MCF 10A (cell line): Measurements from ENCODE around the gene GSC2. TPM values are rescaled to one million over a fixed set of nuclear protein-coding genes. Genes with fewer than 3 reads are reported as not detected.

Experiments
- Bru-seq: library from RNA; stranded (reverse); fragments of 400-500 nt; gene quantifications from one replicate; lab custom pipeline; 2021; lab: Mats Ljungman, UMichigan
- BruChase-seq, 2 experiments: library from RNA; stranded (reverse); fragments of 400-500 nt; gene quantifications; one replicate each; lab custom pipeline; 2021; lab: Mats Ljungman, UMichigan
- BruUV-seq: library from RNA; stranded (reverse); fragments of 400-500 nt; replicated peaks from 2 replicates; lab custom pipeline; 2021; lab: Mats Ljungman, UMichigan
- CTCF ChIA-PET: fragments of 300-600 bp; sonication (Branson Sonifier 250); formaldehyde crosslinking; extraction: SDS; loops from one replicate; lab custom pipeline; 2021; ENCODE audit warnings: antibody characterized with exemption, inconsistent platforms; lab: Yijun Ruan, JAX
- POLR2A ChIA-PET: fragments of 300-600, 350-650 bp; sonication (Branson Sonifier 250); formaldehyde crosslinking; extraction: SDS; loops from one replicate; lab custom pipeline; 2020; ENCODE audit warnings: antibody characterized with exemption, inconsistent platforms; lab: Yijun Ruan, JAX
- DNase-seq: peaks from one replicate; pipeline ENCODE4 v3.0.0-alpha.2; 2018; ENCODE audit not compliant: unreplicated experiment
- H3K27ac Mint-ChIP-seq: one replicate; pipeline ENCODE4 v1.8.0; 2022; ENCODE audit warnings: mild to moderate bottlenecking, low read depth, mixed read lengths; ENCODE audit not compliant: unreplicated experiment
- H3K27me3 Mint-ChIP-seq: one replicate; pipeline ENCODE4 v1.8.0; 2022; ENCODE audit warnings: mixed read lengths; ENCODE audit not compliant: insufficient read depth, unreplicated experiment
- H3K36me3 Mint-ChIP-seq: one replicate; pipeline ENCODE4 v1.8.0; 2022; ENCODE audit warnings: mild to moderate bottlenecking, moderate library complexity, mixed read lengths; ENCODE audit not compliant: insufficient read depth, unreplicated experiment
- H3K4me1 Mint-ChIP-seq: one replicate; pipeline ENCODE4 v1.8.0; 2022; ENCODE audit warnings: mixed read lengths; ENCODE audit not compliant: insufficient read depth, unreplicated experiment
- H3K4me3 Mint-ChIP-seq: one replicate; pipeline ENCODE4 v1.8.0; 2022; ENCODE audit warnings: mild to moderate bottlenecking, moderate library complexity, mixed read lengths; ENCODE audit not compliant: unreplicated experiment
- H3K9me3 Mint-ChIP-seq: one replicate; pipeline ENCODE4 v1.8.0; 2022; ENCODE audit warnings: mixed read lengths; ENCODE audit not compliant: unreplicated experiment
- CTCF ChIP-seq: fragments of 200-600 bp; IDR thresholded peaks from one replicate; pipeline ENCODE4 v1.8.0; 2022; ENCODE audit warnings: antibody characterized with exemption, mild to moderate bottlenecking; ENCODE audit not compliant: unreplicated experiment
- intact Hi-C: fragments of 100-400 bp; cut with micrococcal nuclease; formaldehyde crosslinking; loops from 2 replicates; pipeline ENCODE4 v1.14.1; 2022
- long read RNA-seq: library from polyadenylated mRNA; stranded (forward); transcript quantifications from one replicate; pipeline ENCODE4 v2.0.0, GENCODE V29; 2022
- total RNA-seq: library from RNA; stranded (reverse); gene quantifications from 2 replicates; pipeline ENCODE4 v1.2.3, GENCODE V29; 2022

The GSC2 gene
- total RNA-seq (not detected in 2 replicates), Bru-seq, nascent RNA (not detected), BruChase-seq, experiment 1, labeled RNA remaining after a 6-hour chase (not detected), BruChase-seq, experiment 2, labeled RNA remaining after a 2-hour chase (not detected)
- long read RNA-seq: 0 reads

- H3K4me1 Mint-ChIP-seq: no peaks in the 10 kb centered on the region
- CTCF ChIA-PET: no interaction called here
- peaks cover 8% of the 10 kb centered on the region for H3K9me3 Mint-ChIP-seq
- no peak for TF ChIP-seq CTCF
- intact Hi-C loops: no loop called here
- peaks cover 31% of the 10 kb centered on the region for H3K27me3 Mint-ChIP-seq
- no peaks in the 10 kb centered on the region for H3K36me3 Mint-ChIP-seq
- H3K4me3 Mint-ChIP-seq: no peak within 1 kb of the TSS
- no peak for DNase-seq
- no peak within 1 kb of the TSS for H3K27ac Mint-ChIP-seq
- POLR2A ChIA-PET: no interaction called here
- no TSS peak for BruUV-seq
Measured at GRCh38 chr22:19149991-19150390, at the start of gene GSC2. GSC2 (minus strand) TSS chr22:19150292; CDS start chr22:19150283, 9 bp downstream.

GRCh38 chr22:19199479-19199878, 49.4 kb upstream of the GSC2 start:
- no peak for TF ChIP-seq CTCF
- Mint-ChIP-seq H3K4me1 (no peaks in the 10 kb centered on the region), H3K36me3 (peaks cover 26% of the 10 kb centered on the region), H3K9me3 (peaks cover 6% of the 10 kb centered on the region), H3K4me3 (no peak overlapping the region), H3K27ac (no peak overlapping the region), H3K27me3 (no peaks in the 10 kb centered on the region)
- no TSS peak for BruUV-seq
- ChIA-PET POLR2A (no interaction called here), CTCF (interaction anchor here (0.5 to 0.9 kb wide), 2 partner anchors 19 to 462 kb away, joined by 3 read pairs; no protein-coding TSS in a partner anchor)
- intact Hi-C loops: no loop called here
- DNase-seq: no peak

- Mint-ChIP-seq H3K4me1 (no peaks in the 10 kb centered on the region), H3K36me3 (peaks cover 28% of the 10 kb centered on the region), H3K9me3 (peaks cover 6% of the 10 kb centered on the region), H3K27ac (no peak overlapping the region), H3K27me3 (no peaks in the 10 kb centered on the region), H3K4me3 (no peak overlapping the region)
- POLR2A ChIA-PET: no interaction called here
- TF ChIP-seq CTCF: no peak
- no peak for DNase-seq
- intact Hi-C loops: no loop called here
- BruUV-seq: no TSS peak
- CTCF ChIA-PET: interaction anchor here (0.6 kb wide), 1 partner anchor 32 kb away, joined by 3 read pairs; no protein-coding TSS in a partner anchor
Measured at GRCh38 chr22:19197997-19198865, 48.1 kb upstream of the GSC2 start.
